Measurements from ENCODE around the gene ZBTB47. TPM values are rescaled to one million over a fixed set of nuclear protein-coding genes. Genes with fewer than 3 reads are reported as not detected.
A peak's percentile ranks its signal among the peaks of the same experiment; 100 is the strongest.

The ZBTB47 gene
- total and polyA plus RNA-seq, 2 donors (not counting 3 experiments of a cell fraction or from before 2014, with no cell fraction given) = 10.6 to 14.5 TPM

DNA sequence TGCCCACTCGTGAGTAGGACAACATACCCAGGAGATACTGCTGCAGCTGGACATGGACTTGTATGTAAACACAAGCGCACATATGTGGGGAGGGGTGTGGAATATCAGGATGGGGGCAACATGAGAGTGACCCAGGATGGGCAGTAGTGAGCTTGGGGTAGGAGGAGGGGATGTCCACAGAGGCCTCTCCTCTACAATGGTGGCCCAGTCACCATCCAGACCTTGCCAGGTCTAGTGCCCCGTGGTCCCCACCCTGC, 266 bp upstream of the ZBTB47 start:
- POLR2A ChIA-PET = no interaction called here
- Histone ChIP-seq H3K4me2 (ENCODE audit: insufficient read depth, low read length) (peak overlapping the region; percentile 79), H3K9ac (replicated peaks; ENCODE audit: extremely low read depth, insufficient read depth, low read length) (peak overlapping the region; percentile 69), H3K27me3 (ENCODE audit: control insufficient read depth in 2 of 2, insufficient read depth in 2 of 2, low read length in 2 of 2) (no peaks in the 10 kb centered on the region), H3K9me1 (replicated peaks; ENCODE audit: control insufficient read depth, extremely low read depth, insufficient read depth, low read length) (no peaks in the 10 kb centered on the region), H3K9me3 (replicated peaks; ENCODE audit: control insufficient read depth, insufficient read depth, low read length) (no peaks in the 10 kb centered on the region), H4K20me1 (replicated peaks; ENCODE audit: control insufficient read depth, extremely low read depth, insufficient read depth, low read length) (no peaks in the 10 kb centered on the region), H3K27ac (ENCODE audit: insufficient read depth, low read depth, low read length) (peak overlapping the region; percentile 57), H3K4me3 (replicated peaks in 1 of 3; ENCODE audit: insufficient read depth in 1 of 3, low read depth in 1 of 3, low read length in 3 of 3) (peak overlapping the region; percentile 76 to 78 (median 77)), H2AFZ (ENCODE audit: low read depth, low read length) (no peak overlapping the region), H3K4me1 (ENCODE audit: control insufficient read depth, extremely low read depth, insufficient read depth, low read length) (peaks cover 36% of the 10 kb centered on the region), H3K36me3 (ENCODE audit: control insufficient read depth in 2 of 2, extremely low read depth in 1 of 2, insufficient read depth in 2 of 2, low read length in 2 of 2) (peaks cover 0 to 7% of the 10 kb centered on the region in 2 experiments), H3K79me2 (ENCODE audit: control insufficient read depth, insufficient read depth, low read length) (peaks cover 37% of the 10 kb centered on the region)
- FAIRE-seq = peak; percentile 66
- intact Hi-C loops (cut with micrococcal nuclease) = no loop called here
- no TSS peak for BruUV-seq (replicated peaks)
- TF ChIP-seq EZH2 (IDR thresholded peaks at IDR 0.05; ENCODE audit: borderline replicate concordance, low read depth, low read length, severe bottlenecking) (no peak), FOS (IDR thresholded peaks at IDR 0.05; ENCODE audit: borderline replicate concordance, insufficient read depth, low read length) (no peak), JUN (IDR thresholded peaks at IDR 0.05; ENCODE audit: borderline replicate concordance, insufficient read depth, insufficient read length, low read depth) (no peak), MYC (IDR thresholded peaks at IDR 0.05; ENCODE audit: low read depth, low read length) (no peak), POLR2AphosphoS5 (IDR thresholded peaks at IDR 0.05; ENCODE audit: insufficient read depth, low read depth, low read length) (no peak), POLR2A (IDR thresholded peaks at IDR 0.05; ENCODE audit: low read depth, low read length) (no peak), GATA2 (IDR thresholded peaks at IDR 0.05; ENCODE audit: insufficient read depth, insufficient read length, low read depth, low read length) (no peak)
- TF ChIP-seq, protein P1, sequence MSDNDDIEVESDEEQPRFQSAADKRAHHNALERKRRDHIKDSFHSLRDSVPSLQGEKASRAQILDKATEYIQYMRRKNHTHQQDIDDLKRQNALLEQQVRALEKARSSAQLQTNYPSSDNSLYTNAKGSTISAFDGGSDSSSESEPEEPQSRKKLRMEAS (IDR thresholded peaks at IDR 0.05; ENCODE audit: insufficient read depth, insufficient read length) = no peak
- dilution Hi-C loops (cut with MboI; ENCODE audit: extremely low pct_ligation_motif_present, low sequenced_read_pairs) = no loop called here
- CTCF ChIA-PET = interaction anchor here (0.9 to 1.8 kb wide), 4 partner anchors 16 to 71 kb away, joined by 3 to 5 read pairs (median 4); partner anchors contain the start of genes NKTR and SEC22C
- no peak for DNase-seq (ENCODE audit: low read depth, low spot score)
